Gastrocnemius medialis (tissue), 4 donors: Measurements from ENCODE around the gene GRID1.

Experiments
- CTCF ChIP-seq, 5 experiments: fragments of 450-650 bp in 3 of 5; fragments of 200-600 bp in 2 of 5; sonication (generic) in 2 of 5; IDR thresholded peaks in 4 of 5; conservative IDR thresholded peaks in 1 of 5; 1 replicate in 4 of 5; 2 replicates in 1 of 5; pipeline ENCODE4 v1.5.1; 2016 to 2019; ENCODE audit warnings: antibody characterized with exemption in 5 of 5, mild to moderate bottlenecking in 3 of 5, moderate library complexity in 3 of 5
- POLR2A ChIP-seq, 2 donors: fragments of 450-650 bp; IDR thresholded peaks; one replicate each; pipeline ENCODE4 v1.6.1; 2017; ENCODE audit warnings: antibody characterized with exemption in 2 of 2, mild to moderate bottlenecking in 2 of 2, moderate library complexity in 2 of 2

GRCh38 chr10:85623342-85623741, 743.3 kb downstream of the GRID1 start:
- TF ChIP-seq CTCF (IDR thresholded peaks at IDR 0.05 in 4 of 5, conservative IDR thresholded peaks at IDR 0.05 in 1 of 5) (no peak), POLR2A (IDR thresholded peaks at IDR 0.05) (no peak)
